AG04450 (cell line): ENCODE measurements around the gene EXTL1. TPM values are rescaled to one million over a fixed set of nuclear protein-coding genes. Genes with fewer than 3 reads are reported as not detected.

ENCODE experiments used
- CTCF ChIA-PET: fragments of 300-600, 350-600 bp; formaldehyde crosslinking; extraction: SDS; loops from one replicate; lab custom pipeline; 2022; ENCODE audit warnings: antibody characterized with exemption, inconsistent platforms; lab: Charles Lee
- POLR2A ChIA-PET: fragments of 350-600 bp; formaldehyde crosslinking; extraction: SDS; loops from one replicate; lab custom pipeline; 2021; ENCODE audit warnings: antibody characterized with exemption, inconsistent platforms; lab: Yijun Ruan, JAX
- DNase-seq: peaks from one replicate; pipeline ENCODE4 v3.0.0-alpha.2; 2011; ENCODE audit warnings: low read depth, low spot score
- H3K27ac ChIP-seq: one replicate; pipeline ENCODE4 v1.5.1; 2012; ENCODE audit warnings: low read depth, low read length, control low read depth
- H3K27me3 ChIP-seq: one replicate; pipeline ENCODE4 v1.6.0; 2012; ENCODE audit warnings: low read length; ENCODE audit not compliant: control insufficient read depth, insufficient read depth
- H3K4me3 ChIP-seq: 2 replicates; pipeline ENCODE4 v1.5.1; 2011; ENCODE audit warnings: mild to moderate bottlenecking, low read depth, low read length, control low read depth
- H3K9me3 ChIP-seq: 2 replicates; pipeline ENCODE4 v1.5.1; 2012; ENCODE audit warnings: low read length; ENCODE audit not compliant: control insufficient read depth, insufficient read depth
- CTCF ChIP-seq: IDR thresholded peaks from 2 replicates; pipeline ENCODE4 v1.5.1; 2011; ENCODE audit warnings: low read depth, low read length, control low read depth, inconsistent platforms
- polyA plus RNA-seq: library from polyadenylated mRNA; depleted of rRNA; stranded (reverse); fragments of >200 nt; gene quantifications from 2 replicates; pipeline ENCODE4 v1.2.3, GENCODE V29; 2011

EXTL1 gene
- polyA plus RNA-seq, 1 experiment: 1.3 TPM

DNA sequence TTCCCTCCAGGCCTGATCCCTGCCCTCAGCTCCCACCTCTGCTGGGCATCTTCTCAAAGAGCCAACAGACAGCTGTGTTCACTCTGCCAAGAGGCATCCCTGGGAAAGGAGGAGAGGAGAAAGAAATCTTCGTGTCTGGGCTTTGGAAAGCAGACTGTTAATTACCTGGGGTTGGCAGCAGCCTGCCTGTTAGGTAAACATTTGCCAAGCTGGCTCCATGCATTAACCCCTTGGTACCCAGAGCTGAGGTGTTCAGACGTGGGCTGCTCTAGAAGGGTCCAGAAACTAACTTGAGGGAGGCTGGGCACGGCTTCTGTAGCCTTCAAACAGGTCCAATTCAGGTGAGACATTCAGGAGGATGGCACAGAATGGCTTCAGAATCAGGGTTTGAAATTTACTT, 8.7 kb upstream of the EXTL1 start:
- no peak overlapping the region for H3K27ac ChIP-seq
- DNase-seq: no peak
- no peak overlapping the region for H3K4me3 ChIP-seq
- ChIA-PET POLR2A (no interaction called here), CTCF (interaction anchor here (1.1 kb wide), 1 partner anchor 117 kb away, joined by 4 read pairs; no protein-coding TSS in a partner anchor)
- H3K9me3 ChIP-seq: no peaks in the 10 kb centered on the region
- TF ChIP-seq CTCF: no peak
- H3K27me3 ChIP-seq: no peaks in the 10 kb centered on the region

DNA sequence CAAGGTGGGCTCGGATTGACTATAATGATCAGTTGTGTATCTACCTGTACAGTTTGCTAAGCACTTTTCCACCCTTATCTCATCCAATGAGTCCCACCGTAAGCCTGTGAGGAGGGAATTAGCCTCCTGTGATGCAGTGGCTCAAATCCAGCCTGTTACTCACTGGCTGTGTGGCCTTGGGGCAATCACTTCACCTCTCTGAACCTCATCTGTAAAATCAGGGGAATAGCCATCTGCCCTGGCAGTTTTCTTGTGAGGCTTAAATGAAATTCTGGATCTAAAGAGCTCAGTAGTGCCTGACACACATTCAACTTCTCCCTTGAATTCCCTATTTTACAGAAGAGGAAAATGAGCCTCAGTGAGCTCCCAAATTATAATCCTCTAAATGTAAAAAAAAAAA, 7.4 kb upstream of the EXTL1 start:
- POLR2A ChIA-PET: interaction anchor here (0.7 to 0.8 kb wide), 2 partner anchors 363 to 632 kb away, joined by 3 read pairs; no protein-coding TSS in a partner anchor
- H3K27ac ChIP-seq: no peak overlapping the region
- no peak overlapping the region for H3K4me3 ChIP-seq
- CTCF ChIA-PET: interaction anchor here (0.6 to 1.2 kb wide), 5 partner anchors 12 to 455 kb away, joined by 3 to 4 read pairs (median 4); partner anchors contain the start of gene PAFAH2
- no peak for TF ChIP-seq CTCF
- H3K27me3 ChIP-seq: no peaks in the 10 kb centered on the region
- no peak for DNase-seq
- no peaks in the 10 kb centered on the region for H3K9me3 ChIP-seq

GRCh38 chr1:26015358-26015757, 6.2 kb upstream of the EXTL1 start:
- Histone ChIP-seq H3K4me3 (no peak overlapping the region), H3K9me3 (no peaks in the 10 kb centered on the region), H3K27ac (no peak overlapping the region), H3K27me3 (no peaks in the 10 kb centered on the region)
- TF ChIP-seq CTCF: no peak
- POLR2A ChIA-PET: interaction anchor here (0.7 kb wide), 1 partner anchor 111 kb away, joined by 4 read pairs; no protein-coding TSS in a partner anchor
- DNase-seq: no peak
- CTCF ChIA-PET: no interaction called here

DNA sequence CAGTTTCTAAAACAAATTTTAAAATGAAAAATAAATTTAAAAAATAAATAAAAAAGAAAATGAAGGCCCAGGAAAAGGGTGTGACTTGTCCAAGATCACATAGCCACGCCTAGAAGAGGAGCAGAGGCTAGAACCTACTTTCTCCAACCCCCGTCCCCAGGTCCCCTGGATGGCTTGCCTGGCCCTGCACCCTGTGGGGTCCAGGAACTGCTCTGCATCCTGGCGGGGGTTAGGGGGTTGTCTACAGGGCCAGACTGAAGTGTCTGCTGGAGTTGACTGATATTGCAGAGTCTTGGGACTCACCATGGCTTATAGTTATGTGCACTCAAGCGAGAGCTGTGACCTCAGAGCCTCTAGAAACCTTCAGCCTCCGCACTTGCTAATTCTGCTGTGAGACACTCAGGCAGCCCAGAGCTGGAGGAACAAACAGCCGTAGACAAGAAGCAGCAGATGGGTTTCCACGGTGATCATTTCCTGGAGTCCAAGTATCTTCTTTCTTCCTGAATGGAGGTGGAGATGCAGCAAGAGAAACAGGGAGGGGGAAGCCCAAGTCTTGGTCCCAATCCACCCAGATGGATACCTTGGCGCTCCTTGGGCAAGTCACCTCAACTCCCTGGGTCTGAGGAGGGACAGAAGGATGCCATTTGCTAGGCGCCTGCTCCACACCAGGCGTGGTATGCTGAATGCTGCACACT, 5.2 kb upstream of the EXTL1 start:
- DNase-seq: no peak

More for the DNA sequence above, 5.2 kb upstream of the EXTL1 start:
- no peaks in the 10 kb centered on the region for H3K27me3 ChIP-seq
- POLR2A ChIA-PET: interaction anchor here (1.0 kb wide), 1 partner anchor 17 kb away, joined by 3 read pairs; no protein-coding TSS in a partner anchor
- H3K9me3 ChIP-seq: no peaks in the 10 kb centered on the region
- H3K4me3 ChIP-seq: no peak overlapping the region
- no peak overlapping the region for H3K27ac ChIP-seq
- CTCF ChIA-PET: interaction anchor here (1.2 kb wide), 1 partner anchor 112 kb away, joined by 3 read pairs; no protein-coding TSS in a partner anchor
- no peak for TF ChIP-seq CTCF
